Activated gamma-delta T cell (primary cell): ENCODE data around the gene THYN1.
"Not testable (repeated sequence)": the region's sequence is repeated elsewhere in the genome, so short reads cannot be mapped to it uniquely, and the experiment has no call there.

Source experiments
- DNase-seq: peaks from one replicate; lab custom pipeline; 2025; lab: John Stamatoyannopoulos, UW

THYN1 gene

GRCh38 chr11:134275188-134275533 is 22.0 kb upstream of the THYN1 start:
- no peak for DNase-seq

GRCh38 chr11:134273317-134273712 is 20.2 kb upstream of the THYN1 start:
- no peak for DNase-seq

GRCh38 chr11:134272381-134273316 is 19.5 kb upstream of the THYN1 start:
- DNase-seq = no peak

- DNase-seq = no peak
These were observed 18.8 kb upstream of the THYN1 start for GRCh38 chr11:134271978-134272377.

- DNase-seq = no peak
These were observed 17.1 kb upstream of the THYN1 start for GRCh38 chr11:134270250-134270714.

- DNase-seq = no peak
These were observed 14.8 kb upstream of the THYN1 start for GRCh38 chr11:134267966-134268365.

GRCh38 chr11:134267461-134267860 is 14.3 kb upstream of the THYN1 start:
- DNase-seq = no peak

GRCh38 chr11:134266841-134267251 is 13.7 kb upstream of the THYN1 start:
- DNase-seq = no peak

- no peak for DNase-seq
These were observed 13.3 kb upstream of the THYN1 start for GRCh38 chr11:134266440-134266839.

- no peak for DNase-seq
These were observed 12.0 kb upstream of the THYN1 start for GRCh38 chr11:134264966-134265764.

- DNase-seq = no peak
These were observed 8.7 kb upstream of the THYN1 start for GRCh38 chr11:134261626-134262488.

GRCh38 chr11:134260983-134261382 is 7.8 kb upstream of the THYN1 start:
- DNase-seq = no peak

- DNase-seq = no peak
These were observed 7.4 kb upstream of the THYN1 start for GRCh38 chr11:134260503-134260902.

- no peak for DNase-seq
These were observed 5.4 kb upstream of the THYN1 start for GRCh38 chr11:134258577-134258976.

GRCh38 chr11:134257101-134257500 is 3.9 kb upstream of the THYN1 start:
- DNase-seq = no peak

- not testable (repeated sequence) for DNase-seq
These were observed 2.0 kb upstream of the THYN1 start for GRCh38 chr11:134255184-134255561.

GRCh38 chr11:134254433-134255183 is 1.5 kb upstream of the THYN1 start:
- DNase-seq = no peak

- DNase-seq = no peak
These were observed 585 bp downstream of the THYN1 start for GRCh38 chr11:134252346-134253187.

GRCh38 chr11:134250675-134251074 is 2.5 kb downstream of the THYN1 start:
- no peak for DNase-seq

- no peak for DNase-seq
These were observed 2.9 kb downstream of the THYN1 start for GRCh38 chr11:134250246-134250645.
